HG02763 (cell line): ENCODE data around the gene WWOX.
"Not testable (repeated sequence)": the region's sequence is repeated elsewhere in the genome, so short reads cannot be mapped to it uniquely, and the experiment has no call there.

Experiments
- ATAC-seq: cut with Tn5 transposase; IDR thresholded peaks from one replicate; pipeline ENCODE4 v1.9.1; 2021; ENCODE audit warnings: mild to moderate bottlenecking, moderate library complexity; ENCODE audit not compliant: unreplicated experiment

WWOX gene

DNA sequence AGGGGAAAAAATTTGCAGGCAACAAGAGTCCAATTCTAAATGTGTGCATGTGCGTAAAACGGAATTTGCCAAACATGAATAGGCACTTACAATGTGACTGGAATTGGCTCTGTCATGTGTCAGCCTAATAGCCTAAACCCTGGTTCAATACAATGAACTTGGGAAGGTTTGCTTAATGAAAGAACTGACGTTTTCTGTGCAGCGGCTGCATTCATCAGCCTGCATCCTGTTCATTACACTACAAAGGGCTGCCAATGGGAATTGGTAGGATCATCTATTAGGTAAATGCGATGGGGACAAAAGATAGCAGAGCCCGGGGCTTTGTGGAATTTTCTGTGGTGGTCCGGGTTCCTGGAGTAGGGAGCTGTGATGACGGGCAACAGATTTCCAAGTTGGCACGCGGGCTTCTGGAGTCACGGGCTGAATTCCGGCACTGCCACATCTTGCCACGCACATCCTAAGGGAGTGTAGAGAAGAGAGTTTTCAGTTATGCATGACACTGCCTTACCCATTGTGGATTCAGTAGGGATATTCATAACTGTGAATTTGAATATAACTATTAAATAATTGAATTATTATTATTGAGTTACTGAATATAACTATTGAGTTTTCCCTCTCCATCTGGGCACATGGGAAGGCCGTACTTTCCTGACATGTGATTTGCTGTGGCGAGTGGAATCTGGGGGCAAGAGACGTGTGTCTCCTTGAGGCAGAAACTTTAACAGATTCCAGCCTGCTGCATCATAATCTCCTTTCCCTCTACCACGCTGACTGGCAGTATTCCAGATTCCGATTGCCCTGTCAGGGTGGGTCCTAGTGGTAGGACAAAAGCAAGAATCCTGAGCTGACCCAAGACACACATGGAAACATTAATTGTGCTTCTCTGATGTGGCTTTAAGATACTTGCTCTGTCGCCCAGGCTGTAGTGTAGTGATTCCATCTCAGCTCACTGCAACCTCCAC, 565.6 kb downstream of the WWOX start:
- ATAC-seq = no peak

DNA sequence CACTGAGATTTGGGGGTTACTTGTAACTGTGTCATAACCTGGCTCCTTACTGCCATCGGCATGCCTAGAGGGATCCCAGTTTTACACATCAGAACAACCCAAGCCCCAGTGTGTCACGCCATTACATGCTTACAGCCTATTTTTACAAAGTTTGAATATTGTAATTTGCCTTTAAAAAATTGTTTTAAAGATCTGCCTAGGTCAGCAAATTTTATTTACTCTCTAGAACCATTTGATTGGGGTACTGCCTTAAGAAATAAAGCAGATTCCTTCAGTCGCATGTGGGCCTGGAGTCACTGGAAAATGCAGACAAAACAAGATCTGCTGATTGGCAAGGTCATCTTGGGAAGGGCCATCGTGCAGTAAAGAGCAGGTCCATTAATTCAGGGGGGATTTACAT, 566.9 kb downstream of the WWOX start:
- ATAC-seq = no peak

DNA sequence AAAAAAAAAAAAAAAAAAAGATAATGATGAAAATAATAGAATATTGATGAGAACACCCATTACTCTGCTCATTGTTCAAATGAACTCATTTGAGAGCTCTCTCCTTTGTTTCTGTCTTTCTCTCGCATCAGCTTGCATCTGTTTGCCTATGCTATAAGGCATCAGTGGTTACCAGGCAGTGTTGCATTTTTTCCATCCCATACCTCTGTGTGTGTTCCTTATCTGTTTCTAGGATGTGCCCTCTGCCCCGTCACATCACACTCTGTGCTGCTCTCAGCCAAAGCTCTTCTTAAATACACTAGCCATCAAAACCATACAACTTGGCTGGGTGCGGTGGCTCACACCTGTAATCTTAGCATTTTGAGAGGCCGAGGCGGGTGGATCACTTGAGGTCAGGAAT, 568.2 kb downstream of the WWOX start:
- no peak for ATAC-seq

- no peak for ATAC-seq
These were observed 568.9 kb downstream of the WWOX start for GRCh38 chr16:78668393-78668792.

GRCh38 chr16:78669994-78670393, 570.5 kb downstream of the WWOX start:
- no peak for ATAC-seq

- ATAC-seq = no peak
These were observed 573.5 kb downstream of the WWOX start for GRCh38 chr16:78672779-78673556.

DNA sequence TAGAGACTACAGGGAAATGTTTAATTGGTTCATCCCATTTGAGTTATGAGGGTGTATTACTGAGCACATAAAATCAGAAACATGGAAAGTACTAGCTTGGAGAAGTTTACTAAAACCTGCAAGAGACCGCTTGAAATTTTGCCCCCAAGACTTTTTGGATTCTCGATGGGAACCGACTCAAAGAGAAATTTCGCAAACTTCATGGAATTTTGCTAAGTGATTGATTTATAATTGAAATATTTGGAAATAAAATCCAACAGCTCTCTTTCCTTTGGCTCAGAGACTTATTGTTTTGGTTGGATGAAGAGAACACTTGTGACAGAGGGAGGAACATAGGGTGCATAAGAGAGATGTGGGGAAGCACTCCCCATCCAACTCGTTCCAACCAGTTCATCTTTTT, 574.4 kb downstream of the WWOX start:
- ATAC-seq = no peak

DNA sequence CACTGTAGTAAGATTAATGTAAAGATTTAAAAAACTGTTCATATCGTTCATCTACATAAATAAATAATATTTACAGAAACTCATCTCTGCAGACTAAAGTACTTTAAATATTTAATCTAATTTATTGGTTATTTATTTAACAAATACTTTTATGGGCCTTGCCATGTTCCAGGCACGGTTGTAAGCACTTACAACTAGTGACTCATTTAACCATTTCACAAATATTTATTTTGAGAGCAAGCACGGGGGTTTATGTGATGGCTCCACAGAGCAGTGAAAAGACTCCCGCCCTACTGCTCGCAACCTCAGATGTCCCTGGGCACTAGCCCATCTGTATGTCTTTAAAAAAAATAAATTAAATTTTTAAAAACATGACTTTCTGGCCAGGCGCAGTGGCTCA, 575.9 kb downstream of the WWOX start:
- ATAC-seq = no peak

GRCh38 chr16:78675951-78676792, 576.7 kb downstream of the WWOX start:
- no peak for ATAC-seq

GRCh38 chr16:78677181-78677731, 577.8 kb downstream of the WWOX start:
- no peak for ATAC-seq

GRCh38 chr16:78679546-78679945, 580.1 kb downstream of the WWOX start:
- ATAC-seq = no peak

DNA sequence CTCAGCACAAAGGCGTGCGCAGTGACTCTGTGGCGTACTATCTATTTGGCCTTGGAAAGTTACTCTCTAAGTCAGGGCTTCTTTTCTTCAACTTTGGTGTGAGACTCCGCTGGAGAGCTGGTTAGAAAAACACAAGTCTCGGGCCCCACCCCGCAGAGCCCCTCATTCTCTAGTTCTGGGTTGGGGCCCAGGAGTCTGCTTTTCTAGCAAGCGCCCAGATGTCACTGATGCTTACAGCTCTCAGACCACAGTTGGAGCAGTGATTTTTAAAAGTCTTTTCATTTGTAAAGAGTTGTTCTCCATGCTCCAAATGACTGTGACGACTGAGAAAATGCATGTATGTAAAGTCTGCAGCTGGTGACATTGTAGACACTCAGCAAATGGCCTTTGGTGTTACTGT, 582.3 kb downstream of the WWOX start:
- ATAC-seq = no peak

- ATAC-seq = no peak
These were observed 584.7 kb downstream of the WWOX start for GRCh38 chr16:78684030-78684611.

DNA sequence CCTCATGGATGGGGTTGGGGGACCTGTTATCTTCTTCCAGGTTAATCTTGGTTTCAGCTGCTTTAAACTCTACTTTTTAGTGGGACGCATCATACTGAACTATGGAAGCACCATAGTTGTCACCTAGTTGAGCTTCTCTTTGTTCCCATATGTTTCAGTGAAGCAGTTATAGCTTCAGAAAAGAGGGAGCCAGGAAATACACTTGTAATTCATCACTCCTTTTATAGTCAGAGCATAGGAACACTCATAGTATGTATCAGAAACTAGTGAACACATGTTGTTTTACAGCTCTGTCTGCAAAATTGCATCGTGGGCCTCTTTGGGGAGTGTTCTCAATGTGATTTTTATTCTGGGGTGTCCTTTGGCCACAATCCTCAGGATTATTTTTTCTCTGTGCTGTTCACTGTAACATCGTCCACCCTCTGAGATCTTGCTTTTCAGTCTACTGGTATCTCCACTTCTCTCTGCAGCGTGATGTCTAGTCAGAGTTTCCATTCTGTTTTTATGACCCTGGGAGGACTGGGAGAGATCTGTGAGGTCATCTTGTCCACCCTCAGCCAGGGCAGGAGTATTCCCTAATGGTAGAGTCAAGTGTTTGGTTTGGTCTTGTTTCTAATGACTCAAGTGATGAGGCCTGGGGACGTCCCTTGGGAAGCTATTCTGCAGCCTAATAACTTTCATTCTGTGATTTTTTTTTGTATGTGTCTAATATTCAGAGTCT, 585.4 kb downstream of the WWOX start:
- no peak for ATAC-seq

GRCh38 chr16:78686601-78687000, 587.1 kb downstream of the WWOX start:
- ATAC-seq = no peak

- ATAC-seq = no peak
These were observed 589.6 kb downstream of the WWOX start for GRCh38 chr16:78689028-78689427.

DNA sequence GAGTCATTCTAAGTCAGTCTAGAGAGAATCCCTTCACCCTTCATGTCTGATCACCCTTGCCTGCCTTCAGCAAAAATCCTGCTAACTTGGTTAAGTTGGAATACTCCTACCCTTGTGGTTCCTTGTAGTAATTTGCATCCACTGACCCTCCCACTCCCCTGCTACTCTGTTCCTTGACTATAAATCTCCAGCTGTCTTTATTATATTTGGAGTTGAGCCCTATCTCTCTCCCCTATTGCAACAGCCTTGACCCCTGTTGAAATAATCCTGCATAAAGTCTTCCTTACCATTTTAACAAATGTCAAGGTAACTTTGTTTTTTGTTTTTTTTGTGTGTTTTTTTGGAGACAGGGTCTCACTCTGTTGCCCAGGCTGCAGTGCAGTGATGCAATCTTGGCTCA, 590.1 kb downstream of the WWOX start:
- no peak for ATAC-seq

DNA sequence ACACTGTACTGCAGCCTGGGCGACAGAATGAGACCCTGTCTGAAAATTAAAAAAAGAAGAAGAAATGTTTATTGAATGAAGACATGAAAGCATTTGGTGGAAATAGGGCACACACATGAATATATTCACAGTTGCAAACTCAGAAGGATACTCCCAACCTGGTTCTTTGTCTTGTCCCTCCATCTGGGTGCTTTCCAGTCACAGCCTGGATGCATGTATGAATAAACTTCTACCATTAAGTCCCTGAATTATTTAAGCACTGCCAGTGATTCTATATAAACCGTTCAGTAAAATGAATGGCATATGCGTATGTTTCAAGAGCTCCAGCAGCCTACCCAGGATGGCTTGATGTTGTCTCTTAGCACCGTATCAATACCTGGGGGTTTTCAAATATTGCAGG, 591.1 kb downstream of the WWOX start:
- no peak for ATAC-seq

- not testable (repeated sequence) for ATAC-seq
These were observed 592.3 kb downstream of the WWOX start for GRCh38 chr16:78691746-78692145.

GRCh38 chr16:78693496-78693895, 594.0 kb downstream of the WWOX start:
- no peak for ATAC-seq
